WERI-Rb-1 (cell line): ENCODE measurements around the gene MOB2.

Source experiments
- DNase-seq: peaks from one replicate; pipeline ENCODE4 v3.0.0-alpha.2; 2020
- H3K27ac ChIP-seq: fragments of 250-450 bp; sonication (Bioruptor Pico); 2 replicates; pipeline ENCODE4 v1.5.1; 2020; ENCODE audit warnings: mild to moderate bottlenecking, moderate library complexity
- H3K27me3 ChIP-seq: fragments of 250-450 bp; sonication (Bioruptor Pico); 2 replicates; pipeline ENCODE4 v1.5.1; 2021; ENCODE audit warnings: mild to moderate bottlenecking, low read depth, moderate library complexity; ENCODE audit not compliant: insufficient read depth, severe bottlenecking
- H3K36me3 ChIP-seq: fragments of 250-450 bp; sonication (Bioruptor Pico); 2 replicates; pipeline ENCODE4 v1.5.1; 2020; ENCODE audit warnings: mild to moderate bottlenecking, moderate library complexity
- H3K4me3 ChIP-seq: 2 replicates; pipeline ENCODE4 v1.5.1; 2011; ENCODE audit warnings: low read depth, mild to moderate bottlenecking, control low read depth, low read length
- H3K9me3 ChIP-seq: fragments of 250-450 bp; sonication (Bioruptor Pico); 2 replicates; pipeline ENCODE4 v1.5.1; 2021; ENCODE audit warnings: mild to moderate bottlenecking, moderate library complexity; ENCODE audit not compliant: severe bottlenecking
- CTCF ChIP-seq: IDR thresholded peaks from 2 replicates; pipeline ENCODE4 v1.5.1; 2011; ENCODE audit warnings: low read depth, mild to moderate bottlenecking, control low read depth, inconsistent platforms, low read length

Gene MOB2

GRCh38 chr11:1504138-1504537 is 17.6 kb upstream of the MOB2 start:
- Histone ChIP-seq H3K4me3 (no peak overlapping the region), H3K36me3 (no peaks in the 10 kb centered on the region), H3K27ac (no peak overlapping the region), H3K27me3 (no peaks in the 10 kb centered on the region), H3K9me3 (no peaks in the 10 kb centered on the region)
- DNase-seq, result no peak
- TF ChIP-seq CTCF, result no peak

- DNase-seq, result no peak
- no peak overlapping the region for H3K27ac ChIP-seq
- H3K9me3 ChIP-seq, result no peaks in the 10 kb centered on the region
- no peak for TF ChIP-seq CTCF
- no peaks in the 10 kb centered on the region for H3K27me3 ChIP-seq
- H3K4me3 ChIP-seq, result no peak overlapping the region
- no peaks in the 10 kb centered on the region for H3K36me3 ChIP-seq
These were observed 17.1 kb upstream of the MOB2 start for GRCh38 chr11:1503708-1504104.

- no peaks in the 10 kb centered on the region for H3K27me3 ChIP-seq
- DNase-seq, result no peak
- no peaks in the 10 kb centered on the region for H3K36me3 ChIP-seq
- no peak overlapping the region for H3K4me3 ChIP-seq
- no peaks in the 10 kb centered on the region for H3K9me3 ChIP-seq
- TF ChIP-seq CTCF, result no peak
- no peak overlapping the region for H3K27ac ChIP-seq
These were observed 16.6 kb upstream of the MOB2 start for GRCh38 chr11:1502954-1503707.

GRCh38 chr11:1502168-1502953 is 15.8 kb upstream of the MOB2 start:
- TF ChIP-seq CTCF, result no peak
- no peak for DNase-seq
- Histone ChIP-seq H3K36me3 (no peaks in the 10 kb centered on the region), H3K27me3 (no peaks in the 10 kb centered on the region), H3K4me3 (no peak overlapping the region), H3K9me3 (no peaks in the 10 kb centered on the region), H3K27ac (no peak overlapping the region)

GRCh38 chr11:1501421-1502167 is 15.0 kb upstream of the MOB2 start:
- Histone ChIP-seq H3K9me3 (no peaks in the 10 kb centered on the region), H3K27me3 (no peaks in the 10 kb centered on the region), H3K36me3 (no peaks in the 10 kb centered on the region), H3K27ac (no peak overlapping the region), H3K4me3 (no peak overlapping the region)
- TF ChIP-seq CTCF, result no peak
- DNase-seq, result no peak
